ENCODE measurements around the gene EPG5. TPM values are rescaled to one million over a fixed set of nuclear protein-coding genes. Genes with fewer than 3 reads are reported as not detected.

The EPG5 gene
- polyA plus RNA-seq, 1 experiment = 37.8 TPM

GRCh38 chr18:45887585-45887984, 79.5 kb downstream of the EPG5 start:
- POLR2A ChIA-PET = no interaction called here
- Histone ChIP-seq H3K27me3 (ENCODE audit: control insufficient read depth, insufficient read depth, low read length) (no peaks in the 10 kb centered on the region), H3K4me3 (ENCODE audit: low read depth, low read length) (no peak overlapping the region), H3K36me3 (ENCODE audit: control insufficient read depth, insufficient read depth, low read length) (peaks cover 10% of the 10 kb centered on the region)
- CTCF ChIA-PET = no interaction called here
- DNase-seq (ENCODE audit: low read depth) = no peak
- no peak for TF ChIP-seq CTCF (IDR thresholded peaks at IDR 0.05; ENCODE audit: insufficient read depth, low read depth, low read length)

GRCh38 chr18:45880876-45881558, 86.1 kb downstream of the EPG5 start:
- no peak for DNase-seq (ENCODE audit: low read depth)
- Histone ChIP-seq H3K27me3 (ENCODE audit: control insufficient read depth, insufficient read depth, low read length) (no peaks in the 10 kb centered on the region), H3K4me3 (ENCODE audit: low read depth, low read length) (no peak overlapping the region), H3K36me3 (ENCODE audit: control insufficient read depth, insufficient read depth, low read length) (peaks cover 11% of the 10 kb centered on the region)
- POLR2A ChIA-PET = no interaction called here
- TF ChIP-seq CTCF (IDR thresholded peaks at IDR 0.05; ENCODE audit: insufficient read depth, low read depth, low read length) = no peak
- CTCF ChIA-PET = interaction anchor here (0.8 to 7.6 kb wide), 16 partner anchors 9 to 234 kb away, joined by 3 to 95 read pairs (median 6); partner anchors contain the start of gene SLC14A1

- no peak for DNase-seq (ENCODE audit: low read depth)
- ChIA-PET CTCF (interaction anchor here (0.6 to 7.6 kb wide), 44 partner anchors 8 to 215 kb away, joined by 3 to 95 read pairs (median 4); partner anchors contain the start of genes PSTPIP2 and SLC14A1), POLR2A (no interaction called here)
- Histone ChIP-seq H3K4me3 (ENCODE audit: low read depth, low read length) (no peak overlapping the region), H3K27me3 (ENCODE audit: control insufficient read depth, insufficient read depth, low read length) (no peaks in the 10 kb centered on the region), H3K36me3 (ENCODE audit: control insufficient read depth, insufficient read depth, low read length) (peaks cover 11% of the 10 kb centered on the region)
- peak; percentile 100 for TF ChIP-seq CTCF (IDR thresholded peaks at IDR 0.05; ENCODE audit: insufficient read depth, low read depth, low read length)
Measured at GRCh38 chr18:45879681-45880655, 87.2 kb downstream of the EPG5 start.

- peaks cover 4% of the 10 kb centered on the region for H3K36me3 ChIP-seq (ENCODE audit: control insufficient read depth, insufficient read depth, low read length)
- CTCF ChIA-PET = interaction anchor here (0.9 to 7.6 kb wide), 5 partner anchors 27 to 213 kb away, joined by 3 to 95 read pairs (median 46); partner anchors contain the start of gene SLC14A1
- DNase-seq (ENCODE audit: low read depth) = no peak
- TF ChIP-seq CTCF (IDR thresholded peaks at IDR 0.05; ENCODE audit: insufficient read depth, low read depth, low read length) = no peak
- H3K27me3 ChIP-seq (ENCODE audit: control insufficient read depth, insufficient read depth, low read length) = no peaks in the 10 kb centered on the region
- POLR2A ChIA-PET = no interaction called here
- H3K4me3 ChIP-seq (ENCODE audit: low read depth, low read length) = no peak overlapping the region
Measured at GRCh38 chr18:45877403-45877802, 89.7 kb downstream of the EPG5 start.

- CTCF ChIA-PET = interaction anchor here (0.6 to 7.6 kb wide), 5 partner anchors 13 to 211 kb away, joined by 3 to 95 read pairs (median 46); partner anchors contain the start of gene SLC14A1
- H3K36me3 ChIP-seq (ENCODE audit: control insufficient read depth, insufficient read depth, low read length) = peaks cover 4% of the 10 kb centered on the region
Measured at GRCh38 chr18:45876161-45876560, 91.0 kb downstream of the EPG5 start.

More at GRCh38 chr18:45876161-45876560, 91.0 kb downstream of the EPG5 start:
- Histone ChIP-seq H3K27me3 (ENCODE audit: control insufficient read depth, insufficient read depth, low read length) (no peaks in the 10 kb centered on the region), H3K4me3 (ENCODE audit: low read depth, low read length) (no peak overlapping the region)
- POLR2A ChIA-PET = no interaction called here
- no peak for TF ChIP-seq CTCF (IDR thresholded peaks at IDR 0.05; ENCODE audit: insufficient read depth, low read depth, low read length)
- DNase-seq (ENCODE audit: low read depth) = no peak

All from BJ (cell line).